Brain microvascular endothelial cell (primary cell): ENCODE results near the gene COPS6.

Experiments
- DNase-seq: peaks from one replicate; pipeline ENCODE4 v3.0.0-alpha.2; 2020
- H3K27ac ChIP-seq: fragments of 250-450 bp; sonication (Bioruptor Pico); 2 replicates; pipeline ENCODE4 v1.5.1; 2020; ENCODE audit warnings: mild to moderate bottlenecking, moderate library complexity
- H3K27me3 ChIP-seq: fragments of 250-450 bp; sonication (Bioruptor Pico); replicated peaks from 2 replicates; pipeline ENCODE4 v1.5.1; 2020; ENCODE audit warnings: mild to moderate bottlenecking
- H3K36me3 ChIP-seq: fragments of 250-450 bp; sonication (Bioruptor Pico); replicated peaks from 2 replicates; pipeline ENCODE4 v1.5.1; 2020; ENCODE audit warnings: mild to moderate bottlenecking
- H3K4me3 ChIP-seq: 2 replicates; pipeline ENCODE4 v1.5.1; 2011; ENCODE audit warnings: low read depth, mild to moderate bottlenecking, control low read depth, low read length, moderate library complexity
- in situ Hi-C: cut with HindIII; loops from 2 replicates; pipeline ENCODE4 v1.10.0; 2017; ENCODE audit warnings: low sequenced_read_pairs, low pct_ligation_motif_present
- TF ChIP-seq, protein P1 (sequence below): IDR thresholded peaks from 2 replicates; pipeline ENCODE4 v1.5.1; 2011; ENCODE audit warnings: low read depth, mild to moderate bottlenecking, moderate library complexity, low read length, control low read depth, inconsistent platforms; ENCODE audit errors: missing control alignments

Gene COPS6

GRCh38 chr7:100088621-100089457, at the start of gene COPS6:
Gene COPS6 (plus strand): TSS chr7:100088969. CDS start chr7:100088991, 22 bp downstream.
- TF ChIP-seq, protein P1, sequence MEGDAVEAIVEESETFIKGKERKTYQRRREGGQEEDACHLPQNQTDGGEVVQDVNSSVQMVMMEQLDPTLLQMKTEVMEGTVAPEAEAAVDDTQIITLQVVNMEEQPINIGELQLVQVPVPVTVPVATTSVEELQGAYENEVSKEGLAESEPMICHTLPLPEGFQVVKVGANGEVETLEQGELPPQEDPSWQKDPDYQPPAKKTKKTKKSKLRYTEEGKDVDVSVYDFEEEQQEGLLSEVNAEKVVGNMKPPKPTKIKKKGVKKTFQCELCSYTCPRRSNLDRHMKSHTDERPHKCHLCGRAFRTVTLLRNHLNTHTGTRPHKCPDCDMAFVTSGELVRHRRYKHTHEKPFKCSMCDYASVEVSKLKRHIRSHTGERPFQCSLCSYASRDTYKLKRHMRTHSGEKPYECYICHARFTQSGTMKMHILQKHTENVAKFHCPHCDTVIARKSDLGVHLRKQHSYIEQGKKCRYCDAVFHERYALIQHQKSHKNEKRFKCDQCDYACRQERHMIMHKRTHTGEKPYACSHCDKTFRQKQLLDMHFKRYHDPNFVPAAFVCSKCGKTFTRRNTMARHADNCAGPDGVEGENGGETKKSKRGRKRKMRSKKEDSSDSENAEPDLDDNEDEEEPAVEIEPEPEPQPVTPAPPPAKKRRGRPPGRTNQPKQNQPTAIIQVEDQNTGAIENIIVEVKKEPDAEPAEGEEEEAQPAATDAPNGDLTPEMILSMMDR = no peak
- in situ Hi-C loops = loop anchor here (25.0 kb wide), 1 partner anchor 102 kb away; the partner anchor contains the start of gene AZGP1
- Histone ChIP-seq H3K36me3 (peaks cover 35% of the 10 kb centered on the region), H3K4me3 (peak within 1 kb of the TSS; percentile 87), H3K27me3 (no peaks in the 10 kb centered on the region), H3K27ac (peak within 1 kb of the TSS; percentile 88)
- peak; percentile 51 for DNase-seq

DNA sequence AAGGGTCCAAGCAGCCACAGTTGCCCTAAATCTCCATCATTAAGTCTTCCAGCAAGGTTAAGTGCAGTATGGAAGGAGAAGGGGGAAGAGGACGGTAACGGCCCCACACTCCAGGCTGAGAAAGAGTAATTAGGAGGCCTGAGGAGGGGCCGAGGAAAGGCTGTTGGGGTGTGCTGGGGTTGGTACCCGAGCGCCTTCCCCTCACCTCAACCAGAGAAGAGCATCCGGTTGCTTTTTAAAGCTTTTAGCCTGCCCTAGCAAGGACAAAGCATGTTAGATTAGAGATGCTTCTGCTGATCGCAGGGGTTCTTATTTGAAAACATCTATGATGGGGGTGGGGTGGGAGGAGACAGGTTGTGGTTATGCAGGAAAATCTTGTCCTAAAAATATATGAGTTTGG, 48.2 kb upstream of the COPS6 start:
- no peak overlapping the region for H3K27ac ChIP-seq

GRCh38 chr7:100044718-100045117, 44.1 kb upstream of the COPS6 start:
- TF ChIP-seq, protein P1 = peak; percentile 15
- Histone ChIP-seq H3K27ac (no peak overlapping the region), H3K36me3 (no peaks in the 10 kb centered on the region), H3K4me3 (no peak overlapping the region), H3K27me3 (no peaks in the 10 kb centered on the region)
- no peak for DNase-seq
- in situ Hi-C loops = no loop called here

More for the DNA sequence above, 48.2 kb upstream of the COPS6 start:
- TF ChIP-seq, protein P1 = no peak
- no peak overlapping the region for H3K4me3 ChIP-seq
- no peaks in the 10 kb centered on the region for H3K27me3 ChIP-seq
- DNase-seq = no peak
- peaks cover 10% of the 10 kb centered on the region for H3K36me3 ChIP-seq
- in situ Hi-C loops = no loop called here

GRCh38 chr7:100048680-100049079, 40.1 kb upstream of the COPS6 start:
- in situ Hi-C loops = no loop called here
- Histone ChIP-seq H3K36me3 (no peaks in the 10 kb centered on the region), H3K27me3 (no peaks in the 10 kb centered on the region), H3K27ac (no peak overlapping the region), H3K4me3 (no peak overlapping the region)
- TF ChIP-seq, protein P1 = no peak
- no peak for DNase-seq

DNA sequence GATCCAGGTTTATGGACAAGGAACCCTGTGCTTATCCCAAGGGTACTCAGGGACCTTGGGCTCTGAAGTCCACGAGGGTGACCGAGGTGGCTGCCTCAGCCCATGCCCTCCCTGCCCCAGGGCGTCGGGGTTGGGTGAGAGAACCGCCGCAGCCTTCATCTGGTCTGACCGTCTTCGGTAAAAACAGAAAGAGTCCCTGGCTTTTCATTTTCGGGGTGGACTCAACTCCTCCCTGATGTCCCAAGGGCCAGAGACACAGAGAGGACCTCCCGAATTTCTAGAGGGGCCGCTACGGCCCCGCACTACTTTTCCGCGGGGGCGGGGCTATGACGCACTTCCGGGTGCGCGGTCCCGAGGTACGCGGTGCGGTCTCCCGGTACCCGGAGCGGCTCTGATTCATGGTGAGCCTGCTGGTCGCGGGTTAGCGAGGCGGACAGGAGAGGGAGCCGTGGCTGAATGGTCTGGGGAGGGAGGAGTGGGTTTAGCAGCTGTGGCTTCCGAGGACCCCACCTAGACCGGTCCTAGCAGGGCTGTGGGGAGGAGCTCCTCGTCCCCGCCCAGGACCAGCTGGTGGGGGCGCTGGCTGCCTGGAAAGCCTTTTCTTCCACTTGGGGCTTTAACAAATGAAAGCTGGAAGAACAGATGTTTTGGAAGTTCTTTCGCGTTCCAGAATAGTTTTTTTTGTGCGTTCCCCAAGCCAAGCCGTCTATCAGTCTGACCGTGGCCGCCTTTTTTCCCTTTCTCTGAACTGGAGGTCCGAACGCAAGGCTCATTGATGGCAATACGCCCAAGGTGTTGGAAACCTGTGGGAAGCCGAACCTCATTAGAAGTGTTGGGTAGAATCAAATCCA, 39.1 kb upstream of the COPS6 start, which contains the start of gene ZSCAN21:
ZSCAN21 (plus strand) TSS at position 334 of the 851 bp plus-strand sequence. CDS start 7,233 bp downstream, outside the sequence.
- in situ Hi-C loops = no loop called here
- peak; percentile 79 for DNase-seq
- H3K27ac ChIP-seq = peak within 1 kb of the TSS; percentile 98
- peak within 1 kb of the TSS; percentile 86 for H3K4me3 ChIP-seq
- no peaks in the 10 kb centered on the region for H3K36me3 ChIP-seq
- no peaks in the 10 kb centered on the region for H3K27me3 ChIP-seq
- TF ChIP-seq, protein P1 = peak; percentile 38
